NCI-H82 (cell line): Measurements from ENCODE around the gene CAMK2A.

ENCODE experiments used
- DNase-seq: peaks from one replicate; lab custom pipeline; 2025; lab: John Stamatoyannopoulos, UW

Gene CAMK2A

DNA sequence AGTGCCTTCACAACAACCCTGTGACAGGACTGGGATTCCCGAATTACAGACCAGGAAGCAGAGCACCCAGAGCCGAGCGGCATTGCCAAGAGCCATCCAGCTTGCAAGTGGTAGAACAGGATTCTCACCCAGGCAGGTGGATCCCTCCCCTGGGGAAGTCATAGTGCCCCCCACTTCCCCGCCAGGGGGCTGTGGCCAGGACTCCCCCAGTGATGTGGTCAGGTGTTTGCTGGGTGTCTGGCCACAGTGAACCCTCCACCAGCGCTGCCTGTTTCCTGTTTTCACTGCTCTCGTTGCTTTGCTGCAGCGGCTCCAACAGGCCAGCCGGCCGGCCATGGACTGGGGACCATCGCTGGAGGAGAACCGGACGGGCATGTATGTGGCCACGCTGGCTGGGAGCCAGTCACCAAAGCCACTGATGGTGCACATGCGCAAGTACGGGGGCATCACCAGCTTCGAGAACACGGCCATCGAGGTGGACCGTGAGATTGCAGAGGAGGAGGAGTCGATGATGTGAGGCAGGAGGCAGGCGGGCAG is 80.4 kb downstream of the CAMK2A start:
- no peak for DNase-seq

DNA sequence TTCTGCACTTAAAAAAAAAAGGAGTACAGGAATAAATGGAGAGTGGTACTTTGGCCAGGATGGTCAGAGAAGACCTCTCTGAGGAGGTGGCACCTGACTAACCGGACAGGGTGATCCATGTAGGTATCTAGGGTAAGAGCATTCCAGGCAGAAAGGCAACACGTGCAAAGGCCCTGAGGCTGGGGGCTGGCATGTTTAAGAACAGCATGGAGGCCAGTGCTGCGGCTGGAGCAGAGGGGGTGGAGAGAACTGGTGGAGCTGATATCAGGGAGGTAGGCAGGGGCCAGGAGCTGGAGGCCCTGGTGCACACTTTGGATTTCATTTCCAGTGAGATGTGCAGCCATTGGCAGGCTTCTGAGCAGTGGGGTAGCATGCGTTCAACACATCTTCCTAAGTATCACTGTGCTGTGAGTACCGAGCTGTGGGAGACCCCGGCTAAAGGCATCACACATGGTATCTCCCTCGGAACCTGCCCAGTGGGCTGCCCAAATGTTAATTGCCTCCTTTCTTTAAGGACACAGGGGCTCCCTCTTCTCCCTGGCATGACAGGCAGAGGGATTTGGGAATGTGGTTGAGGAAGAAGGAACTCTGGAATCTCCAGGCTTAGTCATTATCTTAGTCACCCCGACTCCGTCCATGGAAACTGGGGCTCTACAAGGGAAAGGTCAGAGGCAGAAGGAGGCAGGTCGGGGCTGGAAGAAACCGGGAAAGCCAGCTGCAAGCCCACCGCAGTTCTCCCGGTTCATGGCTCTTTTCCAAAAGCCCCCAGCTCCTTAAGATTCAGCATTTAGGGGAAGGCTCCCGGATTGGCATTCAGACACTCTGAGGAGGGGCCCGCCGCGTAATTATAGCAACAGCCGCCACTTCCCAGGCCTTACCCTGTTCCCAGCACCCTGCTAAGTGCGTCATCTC is 81.1 kb downstream of the CAMK2A start:
- DNase-seq, result no peak

DNA sequence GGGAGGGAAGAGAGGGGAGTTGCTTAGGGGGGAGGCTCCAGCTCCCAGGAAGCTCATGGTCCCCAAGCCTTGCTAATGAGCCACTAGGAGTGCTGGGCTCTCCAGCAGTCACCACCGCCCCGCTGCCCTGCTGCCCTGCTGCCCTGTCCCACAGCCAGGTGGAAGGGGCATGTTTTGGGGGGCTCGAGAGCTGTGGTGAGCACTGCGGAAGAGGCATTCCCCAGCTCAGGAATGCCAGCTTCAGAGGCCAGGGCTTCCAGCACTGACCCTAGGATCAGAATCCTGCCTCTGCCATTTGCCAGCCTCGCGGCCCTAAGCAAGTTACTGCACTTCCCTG is 82.8 kb downstream of the CAMK2A start:
- no peak for DNase-seq

DNA sequence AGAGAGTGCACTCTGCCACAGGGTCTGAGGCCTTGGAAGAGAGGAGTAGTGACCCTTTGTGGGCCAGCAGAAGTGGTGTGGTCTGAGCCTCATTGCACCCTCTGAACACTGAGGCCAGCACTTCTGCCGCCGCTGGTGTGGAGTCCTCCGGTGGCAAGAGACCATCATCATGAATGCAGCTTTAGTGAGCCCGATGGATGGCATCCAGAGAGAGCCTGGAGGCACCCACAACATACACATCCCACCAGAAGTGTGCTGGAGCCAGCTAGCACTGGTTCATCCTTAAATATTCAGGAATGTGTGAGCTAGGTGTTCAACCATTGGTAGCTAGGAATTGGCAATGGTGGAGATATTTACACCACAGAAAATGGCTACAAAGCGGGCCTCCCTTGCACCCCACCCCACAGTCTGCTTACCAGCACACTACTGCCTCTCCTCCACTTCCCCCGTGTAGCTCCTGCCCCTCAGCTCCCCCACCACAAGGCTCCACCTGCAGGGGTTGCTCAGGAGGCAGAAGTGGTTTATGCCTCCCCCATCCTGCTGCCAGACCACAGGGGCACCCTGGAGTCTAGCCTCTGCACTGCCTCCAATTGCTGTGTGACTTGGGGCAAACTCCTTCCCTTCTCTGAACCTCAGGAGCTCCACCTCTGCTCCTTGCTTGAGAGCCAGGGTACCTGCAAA is 83.3 kb downstream of the CAMK2A start:
- no peak for DNase-seq

DNA sequence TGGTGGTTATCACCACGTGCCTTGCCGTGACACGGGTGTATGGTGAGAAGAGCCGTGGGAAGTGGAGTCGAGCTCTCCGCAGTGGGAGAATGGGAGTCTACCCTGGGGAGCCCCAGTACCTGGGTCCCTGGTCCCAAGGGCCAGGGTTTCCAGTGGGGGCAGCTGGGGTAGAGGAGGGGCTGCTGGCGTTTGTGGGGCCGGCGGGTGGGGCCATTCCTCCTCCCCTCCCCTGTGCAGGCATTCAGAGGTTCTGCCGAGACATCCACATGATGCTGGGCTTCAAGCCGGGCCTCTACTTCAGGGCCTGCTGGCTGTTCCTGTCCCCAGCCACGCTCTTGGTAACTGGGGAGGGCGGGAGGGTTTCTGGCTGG is 85.0 kb downstream of the CAMK2A start:
- no peak for DNase-seq

DNA sequence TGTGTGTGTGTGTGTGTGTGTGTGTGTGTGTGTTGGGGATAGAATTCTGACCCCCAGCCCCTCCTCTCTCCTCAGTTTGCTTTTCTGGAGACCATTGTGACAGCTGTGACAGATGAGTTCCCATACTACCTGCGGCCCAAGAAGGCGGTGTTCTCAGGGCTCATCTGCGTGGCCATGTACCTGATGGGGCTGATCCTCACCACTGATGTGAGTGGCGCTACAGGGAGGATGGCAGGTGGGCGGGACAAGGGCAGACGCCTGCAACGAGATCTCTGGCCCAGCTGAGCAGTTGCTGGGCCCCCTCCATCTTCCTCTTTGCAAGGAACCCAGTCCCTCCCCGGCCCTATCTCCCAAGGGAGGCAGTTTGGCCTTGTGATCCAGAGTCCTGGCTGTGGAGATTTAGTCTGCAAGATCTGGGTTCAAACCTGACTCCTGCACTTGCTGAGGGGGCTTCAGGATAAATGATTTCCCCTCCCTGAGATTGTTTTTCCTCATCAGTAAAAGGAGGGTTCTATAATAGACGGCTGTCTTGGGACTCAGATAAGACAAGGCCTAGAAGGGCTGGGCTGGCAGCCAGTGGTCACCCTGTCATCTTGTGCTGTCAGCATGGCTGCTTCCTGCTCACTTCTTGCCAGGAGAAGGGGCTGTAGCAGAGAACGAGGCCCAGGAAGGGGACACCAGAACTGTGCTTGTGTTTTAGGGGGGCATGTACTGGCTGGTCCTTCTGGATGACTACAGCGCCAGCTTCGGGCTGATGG is 85.6 kb downstream of the CAMK2A start:
- no peak for DNase-seq

DNA sequence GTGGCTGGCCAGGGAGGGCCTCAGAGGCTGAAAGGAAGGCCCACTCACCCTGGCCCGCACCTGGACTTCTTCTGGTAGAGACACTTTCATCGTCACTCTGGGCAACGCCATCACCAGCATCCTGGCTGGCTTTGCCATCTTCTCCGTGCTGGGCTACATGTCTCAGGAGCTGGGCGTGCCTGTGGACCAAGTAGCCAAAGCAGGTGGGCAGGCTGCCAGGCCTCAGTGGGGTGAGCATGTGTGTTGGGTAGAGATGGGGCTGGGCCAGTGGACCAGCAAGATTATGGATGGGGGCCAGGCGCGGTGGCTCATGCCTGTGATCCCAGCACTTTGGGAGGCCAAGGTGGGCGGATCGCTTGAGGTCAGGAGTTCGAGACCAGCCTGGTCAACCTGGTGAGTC is 87.1 kb downstream of the CAMK2A start:
- no peak for DNase-seq

DNA sequence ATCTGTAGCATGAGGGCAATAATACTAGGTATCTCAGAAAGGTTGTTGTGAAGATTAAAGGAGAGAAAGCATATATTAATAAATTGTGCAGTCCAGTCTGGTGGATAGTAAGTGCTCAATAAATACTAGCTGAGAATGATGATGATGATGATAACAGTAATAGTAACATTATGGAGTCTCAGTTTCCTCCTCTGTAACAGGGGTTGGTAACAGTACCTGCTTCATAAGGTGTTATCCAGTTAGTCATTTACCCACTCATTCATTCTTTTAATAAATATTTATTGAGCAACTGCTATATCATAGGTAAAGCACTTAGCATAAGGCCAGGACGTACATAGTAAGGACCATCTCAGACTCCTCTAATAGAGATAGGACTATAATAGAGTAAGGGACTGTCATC is 92.1 kb downstream of the CAMK2A start:
- DNase-seq, result no peak

DNA sequence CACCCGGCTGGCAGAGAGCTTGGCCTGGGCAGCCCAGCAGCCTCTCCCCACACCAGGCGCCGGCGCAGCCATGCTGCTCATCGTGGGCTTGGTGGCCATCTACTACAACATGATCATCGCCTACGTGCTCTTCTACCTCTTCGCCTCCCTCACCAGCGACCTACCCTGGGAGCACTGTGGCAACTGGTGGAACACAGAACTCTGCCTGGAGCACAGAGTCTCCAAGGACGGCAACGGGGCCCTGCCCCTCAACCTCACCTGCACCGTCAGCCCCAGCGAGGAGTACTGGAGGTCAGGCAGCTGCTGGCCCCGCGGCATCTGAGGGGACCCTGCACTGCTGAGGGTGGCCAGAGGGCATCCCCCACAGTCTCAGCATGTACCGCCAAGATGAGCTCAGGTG is 92.6 kb downstream of the CAMK2A start:
- no peak for DNase-seq

DNA sequence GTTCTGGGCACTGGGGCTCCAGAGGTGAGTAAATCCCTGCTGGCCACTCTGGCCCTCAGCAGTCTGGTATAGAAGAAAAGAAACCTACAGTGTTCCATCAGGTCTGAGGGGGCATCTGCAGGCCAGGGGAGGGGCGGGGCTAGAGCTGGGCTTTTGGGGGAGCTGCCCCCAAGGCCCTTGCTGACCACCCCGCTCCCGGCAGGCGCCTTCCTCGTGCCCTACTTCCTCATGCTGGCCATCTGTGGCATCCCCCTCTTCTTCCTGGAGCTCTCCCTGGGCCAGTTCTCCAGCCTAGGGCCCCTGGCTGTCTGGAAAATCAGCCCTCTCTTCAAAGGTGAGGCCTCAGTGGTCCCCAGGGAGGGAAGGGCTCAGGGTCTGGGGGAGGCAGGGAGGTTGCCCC is 93.1 kb downstream of the CAMK2A start:
- DNase-seq, result no peak

DNA sequence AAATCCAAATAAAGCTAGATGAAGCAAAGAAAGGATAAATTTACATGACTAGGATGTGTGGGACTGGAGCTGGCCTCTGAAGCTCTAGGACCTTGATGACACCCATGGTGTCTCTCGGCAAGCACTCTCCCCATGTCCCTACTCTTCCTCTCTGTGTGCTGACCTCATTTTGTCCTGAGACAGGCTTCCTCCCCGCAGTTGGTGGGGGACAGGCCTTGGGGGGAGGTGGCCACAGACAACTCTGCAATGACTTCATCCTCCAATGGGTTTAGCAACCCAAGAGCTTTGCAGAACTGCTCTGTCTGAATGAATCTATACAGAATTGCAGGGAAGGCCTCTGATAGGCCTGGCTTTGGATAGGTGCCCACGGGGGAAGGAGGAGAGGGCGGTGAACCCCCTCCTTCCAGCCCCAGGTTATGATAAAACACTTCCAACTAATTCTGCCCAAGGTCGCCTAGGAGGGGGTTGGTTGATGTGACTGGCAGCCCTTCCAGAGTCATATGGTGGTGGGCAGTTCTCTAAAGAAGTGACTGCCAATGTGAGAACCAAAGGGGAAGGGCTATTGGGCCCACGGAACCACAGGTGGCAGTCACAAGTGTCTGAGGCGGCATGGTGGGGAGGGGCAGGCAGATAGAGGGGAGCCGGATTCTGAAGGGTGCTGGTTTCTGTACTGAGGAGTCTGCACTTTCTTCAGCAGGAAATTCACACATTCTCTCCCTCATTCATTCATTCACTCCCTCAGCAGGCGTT is 93.7 kb downstream of the CAMK2A start:
- no peak for DNase-seq

DNA sequence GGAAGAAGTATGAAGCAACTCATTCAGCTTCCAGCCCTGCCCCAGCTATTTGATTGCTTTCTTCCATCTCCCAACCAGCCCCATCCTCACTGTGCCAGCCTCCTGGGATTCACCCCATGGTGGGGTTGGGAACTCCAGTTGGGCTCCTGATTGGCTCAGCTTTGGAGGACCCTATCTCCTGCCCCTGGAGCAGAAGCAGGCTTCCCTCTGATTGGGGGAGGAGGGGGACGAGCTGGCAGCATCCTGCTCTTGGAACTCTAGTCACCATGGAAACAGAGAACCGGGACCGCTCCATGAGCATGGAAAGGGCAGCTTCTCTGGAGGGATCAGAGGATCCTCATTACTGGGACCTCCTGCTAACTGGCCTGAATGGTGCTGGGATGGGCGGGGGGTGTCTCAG is 97.1 kb downstream of the CAMK2A start:
- DNase-seq, result no peak

DNA sequence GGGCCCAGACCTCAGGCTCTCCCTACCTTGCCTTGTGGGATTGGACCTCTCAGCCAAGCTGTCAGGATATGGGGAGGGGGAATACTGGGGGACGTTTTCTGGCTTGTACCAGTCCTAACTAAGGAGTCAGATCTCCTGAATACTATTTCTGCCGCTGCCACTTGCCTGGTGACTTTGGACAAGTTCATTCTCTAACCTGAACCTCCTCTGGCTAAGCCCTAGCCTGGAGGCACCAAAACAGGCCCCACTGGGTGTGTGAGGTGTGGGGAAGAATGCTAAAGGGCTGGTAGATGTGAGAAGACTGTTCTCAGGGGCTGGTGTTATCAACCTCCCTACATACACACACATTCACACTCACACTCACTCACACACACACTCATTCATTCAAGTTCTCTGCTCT is 98.6 kb downstream of the CAMK2A start:
- DNase-seq, result no peak

DNA sequence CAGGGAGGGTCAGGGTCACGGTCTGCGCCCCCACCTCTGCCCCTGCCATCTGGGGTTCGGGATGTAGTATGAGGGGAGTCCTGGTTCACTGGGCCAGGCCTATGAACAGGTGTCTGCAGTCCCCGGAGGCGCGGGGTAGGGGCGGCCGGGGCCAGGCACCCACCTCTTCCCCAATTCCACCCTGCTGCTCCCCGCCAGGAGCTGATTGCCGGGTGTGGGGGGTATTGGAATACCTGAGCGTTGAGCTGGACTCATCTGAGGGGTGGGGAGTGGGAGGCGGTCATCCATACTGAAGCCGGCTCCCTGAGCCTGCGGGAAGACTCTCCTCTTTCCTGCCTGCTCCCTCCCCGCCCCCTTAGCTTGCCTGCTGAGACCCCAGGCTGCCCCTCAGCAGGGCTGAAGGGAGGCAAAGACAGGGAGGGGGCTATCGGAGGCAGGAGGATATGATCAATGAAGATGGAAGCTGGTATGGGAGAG is 99.0 kb downstream of the CAMK2A start:
- no peak for DNase-seq

DNA sequence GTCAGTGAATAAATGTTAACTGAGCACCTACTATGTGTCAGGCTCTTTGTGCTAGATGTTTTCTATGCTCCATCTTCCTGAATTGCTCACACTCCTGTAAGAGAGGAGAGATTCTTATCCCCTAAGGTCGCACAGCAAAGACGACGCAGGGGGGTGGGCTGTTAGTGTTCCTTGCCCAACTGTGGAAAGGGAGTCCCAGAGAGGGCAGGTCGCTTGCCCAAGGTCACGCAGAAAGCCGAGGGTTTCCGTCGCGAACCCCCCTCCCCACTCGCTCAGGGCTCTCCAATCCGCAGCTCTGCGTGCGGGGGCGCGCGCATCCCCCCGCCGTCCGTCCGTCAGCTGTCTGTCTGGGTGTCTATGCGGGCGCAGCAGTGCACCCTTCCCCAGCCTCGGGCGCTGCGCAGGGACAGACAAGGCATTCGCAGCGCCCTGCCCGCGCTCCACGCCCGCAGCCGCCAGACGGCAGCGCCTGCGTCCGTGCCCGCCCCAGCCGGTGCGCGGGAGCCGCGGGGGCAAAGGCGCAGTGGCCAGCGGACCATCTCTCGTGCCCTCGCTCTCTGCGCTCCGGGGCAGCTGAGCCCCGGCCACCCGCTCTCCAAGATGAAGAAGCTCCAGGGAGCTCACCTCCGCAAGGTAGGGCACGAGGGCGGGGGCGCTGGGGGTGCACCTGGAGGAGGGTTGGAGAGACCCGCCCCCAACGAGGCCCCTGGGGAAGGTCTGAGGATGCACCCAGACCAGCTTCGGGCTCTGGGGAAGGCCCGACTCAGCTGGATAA is 99.7 kb downstream of the CAMK2A start, which contains the start of gene SLC6A7:
Gene SLC6A7 (plus strand): TSS at position 335 of the 775 bp plus-strand sequence. CDS start 266 bp downstream, at position 601.
- DNase-seq, result no peak

DNA sequence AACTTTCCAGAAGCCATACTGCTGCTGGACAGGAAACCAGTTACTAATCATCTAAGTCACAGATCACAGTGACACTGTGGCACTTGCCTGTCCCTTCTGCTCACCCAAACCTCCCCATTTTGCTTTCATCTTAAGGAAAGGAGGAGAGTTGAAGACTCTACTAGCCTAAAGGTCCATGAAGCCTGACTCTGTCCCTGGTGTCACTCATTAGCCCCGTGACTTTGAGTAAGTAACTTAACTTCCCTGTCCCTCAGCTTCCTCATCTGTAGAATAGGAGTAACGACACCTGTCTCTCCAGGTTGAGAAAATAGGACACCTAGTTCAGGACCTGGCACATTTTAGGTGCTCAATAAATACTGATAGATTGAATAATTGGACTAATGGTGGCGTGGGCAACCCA is 100.2 kb downstream of the CAMK2A start:
- no peak for DNase-seq

DNA sequence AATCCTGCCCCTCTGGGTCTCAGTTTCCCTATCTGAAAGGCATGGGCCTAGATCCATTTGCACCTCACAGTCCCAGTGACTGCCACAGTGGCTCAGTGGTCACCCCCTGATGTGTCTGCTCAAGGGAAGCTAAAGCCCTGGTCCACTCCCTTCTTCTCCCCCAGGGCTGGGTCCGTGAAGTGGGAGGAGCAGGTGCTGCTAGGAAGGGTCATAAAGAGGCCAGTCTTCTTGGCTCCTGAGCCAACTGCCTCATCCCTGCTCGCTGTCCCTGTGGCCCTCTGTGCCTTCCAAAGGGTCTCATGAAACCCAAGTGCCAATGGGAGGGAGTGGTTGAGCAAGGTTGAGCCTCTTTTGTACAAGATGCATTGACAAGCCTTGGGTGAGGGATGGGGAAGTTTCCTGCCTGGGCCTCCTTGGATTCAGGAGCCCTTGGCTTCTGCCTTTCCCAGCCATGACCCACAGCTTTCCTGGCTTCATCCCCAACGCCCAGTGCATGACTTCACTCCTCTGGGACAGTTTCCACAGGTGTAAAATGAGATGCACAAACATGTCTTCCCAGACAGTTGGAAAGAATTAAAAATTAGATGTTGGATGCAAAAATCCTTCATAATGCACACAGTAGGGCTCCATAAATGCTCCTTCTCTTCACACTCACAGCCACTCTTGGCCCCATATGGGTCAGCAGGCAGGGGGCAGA is 101.3 kb downstream of the CAMK2A start:
- DNase-seq, result no peak

DNA sequence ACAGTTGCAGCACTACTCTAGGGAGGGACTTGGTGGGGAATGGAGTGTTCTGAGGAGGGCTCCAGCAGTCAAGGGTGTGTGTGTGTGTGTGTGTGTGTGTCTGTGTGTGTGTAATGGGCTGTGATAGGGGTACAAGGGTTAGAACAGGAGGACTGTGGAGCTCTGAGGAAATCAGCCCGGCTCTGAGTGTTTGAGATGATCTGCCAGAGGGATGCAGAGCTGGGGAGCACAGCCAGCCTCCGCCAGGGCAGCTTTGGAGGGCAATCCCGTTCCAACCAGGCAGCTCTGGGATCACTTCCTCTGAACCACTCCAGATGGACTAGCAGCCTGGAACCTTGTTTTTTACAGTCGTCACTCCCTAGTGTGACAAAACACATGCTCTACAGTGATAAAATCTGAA is 102.7 kb downstream of the CAMK2A start:
- no peak for DNase-seq

DNA sequence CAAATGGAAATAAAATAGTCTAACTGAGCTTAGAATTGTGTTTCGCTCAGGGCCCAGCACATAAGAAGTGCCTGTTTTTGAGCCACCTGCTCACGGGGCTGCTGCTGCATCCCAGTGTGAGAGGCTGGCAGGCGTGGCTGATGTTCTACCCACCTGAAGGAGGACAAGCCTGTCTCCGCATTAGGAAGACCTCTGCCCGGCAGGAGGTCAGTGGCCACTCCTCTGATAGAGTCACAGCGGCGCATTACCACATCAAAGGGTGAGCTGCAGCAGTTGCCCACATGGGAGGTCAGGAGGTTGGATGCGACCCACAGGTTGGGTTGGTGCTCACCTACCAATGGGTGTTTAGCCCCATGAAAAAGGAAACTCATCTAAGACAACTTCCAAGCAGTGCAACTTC is 103.4 kb downstream of the CAMK2A start:
- no peak for DNase-seq
